ENCODE results near the gene RNF223.

The RNF223 gene

DNA sequence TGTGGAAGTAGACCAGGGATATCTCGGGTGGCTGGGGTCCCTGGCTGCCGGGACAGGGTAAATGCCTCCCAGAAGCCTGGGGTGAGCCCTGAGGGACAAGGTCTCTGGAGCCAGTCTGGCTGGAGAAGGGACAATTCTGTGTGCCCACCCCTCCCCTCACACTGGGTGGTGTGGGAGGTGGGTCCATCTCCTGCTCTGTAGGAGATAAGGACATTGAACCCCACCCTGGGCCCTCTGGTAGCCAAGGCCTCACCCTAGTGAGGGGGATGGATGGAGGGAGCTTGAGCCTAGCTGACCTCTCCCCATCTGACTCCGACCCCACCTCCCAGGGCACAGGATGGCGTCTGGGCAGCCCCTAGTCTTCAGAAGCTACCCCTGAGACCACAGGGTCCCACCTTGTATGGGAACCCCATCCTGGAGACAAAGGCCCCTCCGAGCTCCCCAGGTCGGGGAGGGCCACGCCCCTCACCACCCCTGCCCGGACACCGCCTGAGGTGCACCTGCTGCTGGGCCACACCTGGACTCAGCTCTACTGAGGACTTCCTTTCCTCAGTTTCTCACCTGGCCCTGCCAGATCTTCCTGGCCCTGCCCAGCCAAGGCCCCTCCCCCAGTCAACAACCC, 49.8 kb downstream of the RNF223 start:
- DNase-seq: no peak

GRCh38 chr1:1023700-1024099, 50.4 kb downstream of the RNF223 start:
- no peak for DNase-seq

DNA sequence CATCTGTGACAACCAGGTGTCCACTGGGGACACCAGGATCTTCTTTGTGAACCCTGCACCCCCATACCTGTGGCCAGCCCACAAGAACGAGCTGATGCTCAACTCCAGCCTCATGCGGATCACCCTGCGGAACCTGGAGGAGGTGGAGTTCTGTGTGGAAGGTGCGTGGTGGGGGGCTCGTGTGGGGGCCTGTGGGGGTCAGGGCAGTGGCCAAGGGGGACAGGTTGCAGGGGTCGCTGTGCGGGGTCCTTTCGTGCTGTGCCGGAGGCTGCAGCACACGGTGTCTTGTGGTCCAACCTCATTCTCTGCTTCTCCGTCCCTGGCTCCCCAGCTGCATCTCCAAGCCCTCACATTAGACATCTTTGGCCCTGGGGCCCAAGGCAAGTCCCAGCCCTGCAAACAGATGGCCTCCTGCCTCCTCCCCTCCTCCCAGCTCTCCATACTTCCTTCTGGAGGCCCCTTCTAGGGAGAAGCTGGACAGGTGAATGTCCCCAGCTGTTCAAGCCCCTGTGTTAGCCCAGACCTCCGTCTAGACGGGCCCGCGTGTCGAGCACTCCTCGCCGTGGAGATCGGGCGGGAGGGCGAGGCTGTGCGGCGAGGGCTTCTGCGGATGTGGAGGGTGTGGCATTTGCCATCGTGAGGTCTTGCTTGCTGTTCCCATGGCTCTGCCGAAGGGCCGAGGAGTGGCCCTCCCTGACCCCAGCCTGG, 51.6 kb downstream of the RNF223 start:
- DNase-seq: no peak

GRCh38 chr1:1021920-1022259, 52.2 kb downstream of the RNF223 start:
- no peak for DNase-seq

DNA sequence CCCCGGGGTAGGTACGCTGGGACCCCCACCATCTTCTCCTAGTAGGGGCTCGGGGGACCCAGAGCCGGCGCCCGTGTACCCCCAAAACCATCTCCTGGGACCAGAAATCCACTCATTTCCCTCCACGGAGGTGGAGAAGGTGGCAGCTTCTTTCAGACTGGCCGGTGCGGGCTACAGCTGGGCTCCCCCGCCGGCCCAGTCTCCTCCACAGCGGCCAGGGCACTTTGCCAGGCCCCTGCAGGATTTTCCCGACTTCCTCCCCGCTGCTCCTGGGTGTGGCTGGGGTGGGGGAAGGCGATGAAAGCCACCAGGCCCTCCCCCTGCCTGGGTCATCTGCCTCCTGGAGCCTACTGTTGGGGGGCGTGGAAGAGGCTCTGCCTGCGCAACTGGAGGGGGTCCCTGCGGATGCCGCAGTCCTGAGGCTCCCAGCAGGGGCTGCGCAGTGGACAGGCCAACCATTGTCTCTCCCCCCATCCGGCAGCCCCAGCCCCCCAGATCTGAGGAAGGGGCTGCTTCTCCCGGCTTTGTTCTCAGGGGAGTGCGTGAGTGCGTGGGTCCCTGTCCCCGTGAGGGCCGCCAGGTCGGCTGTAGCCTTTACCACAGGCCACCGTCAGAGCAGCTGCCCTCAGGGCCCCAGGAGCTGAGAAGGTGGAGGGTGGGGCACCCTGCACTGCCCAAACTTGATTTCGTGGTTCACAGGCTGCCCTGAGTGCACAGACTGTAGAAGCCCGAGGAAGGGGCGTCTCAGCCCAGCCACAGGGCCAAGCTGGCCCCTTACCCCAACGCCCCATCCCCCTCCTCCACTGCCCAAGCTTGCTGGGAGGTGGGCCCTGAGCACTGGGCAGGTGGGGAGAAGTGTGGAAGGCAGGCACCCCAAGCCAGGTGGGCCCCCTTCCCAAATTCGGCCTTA, 52.8 kb downstream of the RNF223 start:
- DNase-seq: no peak

Measured in activated effector memory CD4-positive, alpha-beta T cell treated with anti-CD3 and anti-CD28 coated beads, Interleukin-2, amount 50 U/mL, for 16 hours (primary cell).